Measurements from ENCODE around the gene ACIN1. TPM values are rescaled to one million over a fixed set of nuclear protein-coding genes. Genes with fewer than 3 reads are reported as not detected.

ACIN1 gene
- total and polyA plus RNA-seq, 2 of the 13 experiments (the other 11 are each of a cell fraction or from before 2014, with no cell fraction given): 165 to 183 TPM

- TF ChIP-seq ZNF30 (CRISPR knock-in tag; IDR thresholded peaks at IDR 0.05): no peak
- TF ChIP-seq TBP (CRISPR knock-in tag; IDR thresholded peaks at IDR 0.05): no peak
- no peak for TF ChIP-seq AHDC1 (CRISPR knock-in tag; IDR thresholded peaks at IDR 0.05; ENCODE audit: borderline replicate concordance)
- no peak for TF ChIP-seq CBX2 (IDR thresholded peaks at IDR 0.05; ENCODE audit: low read depth, low read length)
- TF ChIP-seq CBX2 (CRISPR knock-in tag; IDR thresholded peaks at IDR 0.05; ENCODE audit: low read depth): no peak
- no peak for TF ChIP-seq ZNF207 (IDR thresholded peaks at IDR 0.05; ENCODE audit: borderline replicate concordance)
- TF ChIP-seq LRRFIP1 (CRISPR knock-in tag; conservative IDR thresholded peaks at IDR 0.05): no peak
- TF ChIP-seq TCF12 (IDR thresholded peaks at IDR 0.05): no peak
- no peak for TF ChIP-seq TCF12 (CRISPR knock-in tag; IDR thresholded peaks at IDR 0.05)
- TF ChIP-seq SIN3A (IDR thresholded peaks at IDR 0.05; ENCODE audit: borderline replicate concordance, low read depth, low read length): peak; percentile 16; the same call in 1 of the 2 replicates
- no peak for TF ChIP-seq ZBTB10 (CRISPR knock-in tag; IDR thresholded peaks at IDR 0.05; ENCODE audit: borderline replicate concordance)
- TF ChIP-seq RFXANK (CRISPR knock-in tag; IDR thresholded peaks at IDR 0.05): no peak
- no peak for TF ChIP-seq MLLT10 (CRISPR knock-in tag; IDR thresholded peaks at IDR 0.05)
- TF ChIP-seq ZNF7 (CRISPR knock-in tag; IDR thresholded peaks at IDR 0.05): no peak
- TF ChIP-seq ZXDC (CRISPR knock-in tag; IDR thresholded peaks at IDR 0.05): no peak
- peak; percentile 28; the same call in 1 of the 2 replicates for TF ChIP-seq FOXC1 (CRISPR knock-in tag; IDR thresholded peaks at IDR 0.05; ENCODE audit: borderline replicate concordance)
- TF ChIP-seq PTBP1 (IDR thresholded peaks at IDR 0.05; ENCODE audit: low read depth, low read length, poor library complexity, severe bottlenecking): no peak
These were observed 26.0 kb downstream of the ACIN1 start (continued) for GRCh38 chr14:23068789-23069412.

Data from HepG2 (cell line).